K562 (cell line): ENCODE results near the gene C4A. TPM values are rescaled to one million over a fixed set of nuclear protein-coding genes. Genes with fewer than 3 reads are reported as not detected.

Experiments used
- ATAC-seq: fragments of 200-7000 bp; cut with Tn5 transposase; 3 replicates; pipeline ENCODE4 v1.9.1; 2020; ENCODE audit warnings: moderate library complexity
- BruUV-seq: library from RNA; stranded (reverse); fragments of 400-500 nt; replicated peaks from 2 replicates; lab custom pipeline; 2021; lab: Mats Ljungman, UMichigan
- CTCF ChIA-PET: fragments of 300-600 bp; formaldehyde crosslinking; extraction: SDS; loops from one replicate; lab custom pipeline; 2021; ENCODE audit warnings: low intra/inter-chr PET ratio; lab: Yijun Ruan, JAX
- POLR2A ChIA-PET: fragments of 300-600, 350-650 bp; sonication (Branson Sonifier 250); formaldehyde crosslinking; extraction: SDS; loops from one replicate; lab custom pipeline; 2021; ENCODE audit warnings: antibody characterized with exemption, inconsistent platforms; lab: Yijun Ruan, JAX
- DNase-seq, 4 experiments: peaks; one replicate each; pipeline versions ENCODE4 v3.0.0 to v3.0.0-alpha.2; 2011 to 2018; ENCODE audit warnings: low spot score in 3 of 4, mixed read lengths in 3 of 4; ENCODE audit errors: extremely low read depth in 1 of 4
- FAIRE-seq: peaks from 2 replicates; lab custom pipeline; 2011; peaks lifted over from hg19 to GRCh38; lab: Jason Lieb, UNC
- H2AFZ ChIP-seq: 2 replicates; pipeline ENCODE4 v1.6.0; 2011; ENCODE audit warnings: low read depth, low read length, control low read depth, inconsistent platforms
- H3K27ac ChIP-seq: fragments of 200-600 bp; 3 replicates; pipeline ENCODE4 v1.8.0; 2011; ENCODE audit warnings: low read depth, mild to moderate bottlenecking, control low read depth, inconsistent platforms, low read length, moderate library complexity, mixed read lengths; ENCODE audit errors: extremely low read depth
- H3K27me3 ChIP-seq, 2 experiments: fragments of 300-600 bp in 1 of 2; 2 replicates in 1 of 2; 3 replicates in 1 of 2; pipeline versions ENCODE4 v1.6.0 to v1.8.0; 2011; ENCODE audit warnings: inconsistent platforms in 2 of 2, low read length in 2 of 2, mild to moderate bottlenecking in 1 of 2, mixed read lengths in 1 of 2, moderate library complexity in 1 of 2; ENCODE audit not compliant: control insufficient read depth in 2 of 2, insufficient read depth in 2 of 2
- H3K36me3 ChIP-seq: fragments of 300-600 bp; 3 replicates; pipeline ENCODE4 v1.8.0; 2011; ENCODE audit warnings: mild to moderate bottlenecking, low read length, inconsistent platforms; ENCODE audit not compliant: control insufficient read depth, insufficient read depth
- H3K4me1 ChIP-seq, 2 experiments: fragments of 200-600 bp in 1 of 2; replicated peaks in 1 of 2; 2 replicates in 1 of 2; 3 replicates in 1 of 2; pipeline versions ENCODE4 v1.5.1 to v1.8.0; 2011; ENCODE audit warnings: inconsistent platforms in 2 of 2, low read length in 2 of 2, mild to moderate bottlenecking in 1 of 2, mixed read lengths in 1 of 2, moderate library complexity in 1 of 2; ENCODE audit not compliant: control insufficient read depth in 2 of 2, insufficient read depth in 2 of 2
- H3K4me2 ChIP-seq: 2 replicates; pipeline ENCODE4 v1.6.1; 2011; ENCODE audit warnings: low read length, control low read depth, inconsistent platforms, mixed read lengths; ENCODE audit not compliant: insufficient read depth
- H3K4me3 ChIP-seq: fragments of 200-600 bp; sonication (generic), shearing (Covaris generic); 2 replicates; pipeline ENCODE4 v1.5.1; 2016; ENCODE audit warnings: control low read depth, inconsistent platforms
- H3K79me2 ChIP-seq: fragments of 200-600 bp; 3 replicates; pipeline ENCODE4 v1.8.0; 2011; ENCODE audit warnings: low read length, inconsistent platforms; ENCODE audit not compliant: control insufficient read depth, insufficient read depth
- H3K9ac ChIP-seq, 2 experiments: 2 replicates each; pipeline versions ENCODE4 v1.6.0 to v1.6.1; 2011; ENCODE audit warnings: low read depth in 2 of 2, low read length in 2 of 2, control low read depth in 1 of 2, inconsistent platforms in 1 of 2, mild to moderate bottlenecking in 1 of 2, mixed read lengths in 1 of 2; ENCODE audit not compliant: insufficient read depth in 1 of 2
- H3K9me1 ChIP-seq: one replicate; pipeline ENCODE4 v1.6.0; 2011; ENCODE audit warnings: inconsistent platforms, mild to moderate bottlenecking, low read length, moderate library complexity; ENCODE audit not compliant: control insufficient read depth, insufficient read depth
- H3K9me3 ChIP-seq: replicated peaks from 2 replicates; pipeline ENCODE4 v1.5.1; 2011; ENCODE audit warnings: low read depth, low read length, inconsistent platforms; ENCODE audit not compliant: control insufficient read depth, insufficient read depth
- H4K20me1 ChIP-seq: replicated peaks from 2 replicates; pipeline ENCODE4 v1.6.1; 2011; ENCODE audit warnings: low read length, inconsistent platforms, mixed read lengths; ENCODE audit not compliant: control insufficient read depth, insufficient read depth
- AFF4 ChIP-seq: sonication (generic); formaldehyde crosslinking; IDR thresholded peaks from 2 replicates; pipeline ENCODE4 v1.8.0; 2023; ENCODE audit warnings: mild to moderate bottlenecking, missing genetic modification reagents
- CHCHD3 ChIP-seq: fragments of 250-450 bp; sonication (Bioruptor Pico); IDR thresholded peaks from 2 replicates; pipeline ENCODE4 v2.1.2; 2022; ENCODE audit warnings: mild to moderate bottlenecking
- NFATC3 ChIP-seq: fragments of 450-650 bp; IDR thresholded peaks from 2 replicates; pipeline ENCODE4 v1.6.1; 2017; ENCODE audit warnings: mild to moderate bottlenecking
- WHSC1 ChIP-seq: IDR thresholded peaks from one replicate; pipeline ENCODE4 v1.6.1; 2012; ENCODE audit warnings: low read length, control low read depth, inconsistent platforms
- ZFPM2 ChIP-seq: fragments of 250-450 bp; sonication (Bioruptor Pico); IDR thresholded peaks from 2 replicates; pipeline ENCODE4 v1.5.1; 2022; ENCODE audit warnings: mild to moderate bottlenecking
- WGBS: fragments of 100-300 bp; shearing (Covaris generic); methylation state at CpG from one replicate; pipeline ENCODE4 v1.1.6; 2016; ENCODE audit warnings: low coverage, mixed read lengths; ENCODE audit not compliant: insufficient coverage; ENCODE audit errors: missing lambda C conversion rate; 5-methylcytosine and 5-hydroxymethylcytosine counted together
- in situ Hi-C: fragments of 300-500 bp; cut with MboI; formaldehyde crosslinking; loops from 4 replicates; pipeline ENCODE4 v1.15.0; 2018; ENCODE audit warnings: inconsistent platforms, mixed read lengths
- intact Hi-C: fragments of 100-400 bp; cut with micrococcal nuclease; formaldehyde crosslinking; loops from 2 replicates; pipeline ENCODE4 v1.14.2; 2022
- polyA plus RNA-seq, 8 experiments: library from polyadenylated mRNA; depleted of rRNA in 4 of 8; stranded (reverse) in 5 of 8; unstranded in 3 of 8; fragments of >200 nt; fragmentation: Nextera tagmentation in 2 of 8; fragmentation: Illumina TruSeq in 1 of 8; extraction: Ambion mirVana in 2 of 8; extraction: Trizol in 1 of 8; gene quantifications; 2 replicates each; pipeline versions ENCODE4 v1.2.1 to v1.2.3, GENCODE V29; 2011 to 2014; ENCODE audit warnings: inconsistent platforms in 1 of 8, missing spikeins in 1 of 8
- total RNA-seq, 7 experiments: library from RNA; depleted of rRNA in 6 of 7; stranded (reverse); fragments of >200 nt in 6 of 7; fragmentation: Illumina TruSeq in 2 of 7; extraction: Trizol in 2 of 7; gene quantifications; 2 replicates each; pipeline versions ENCODE4 v1.2.1 to v1.2.3, GENCODE V29; 2011 to 2021; ENCODE audit warnings: low replicate concordance in 1 of 7

C4A gene
- total and polyA plus RNA-seq, 9 of the 15 experiments (the other 6 are each of a cell fraction or from before 2014, with no cell fraction given) = 0.27 to 7.6 (median 5.0) TPM

- BruUV-seq = no TSS peak
- no peaks in the 10 kb centered on the region for H3K9me3 ChIP-seq
- FAIRE-seq (no peak), ATAC-seq (no peak), DNase-seq (no peak)
- in situ Hi-C loops = no loop called here
- H3K4me1 ChIP-seq = peaks cover 20 to 33% of the 10 kb centered on the region in 2 experiments
- peaks cover 2 to 26% of the 10 kb centered on the region in 2 experiments; a peak in 3 of 5 replicates for H3K27me3 ChIP-seq
- H3K27ac ChIP-seq = no peak overlapping the region
- WGBS = 44% methylated on average over 9 of the region's 9 CpGs
- H3K4me2 ChIP-seq = no peak overlapping the region
- no peak for TF ChIP-seq ZFPM2 (CRISPR knock-in tag)
- TF ChIP-seq WHSC1 = no peak
- no peak for TF ChIP-seq CHCHD3
- TF ChIP-seq AFF4 (CRISPR knock-in tag) = no peak
- no peak for TF ChIP-seq NFATC3
- H4K20me1 ChIP-seq = no peaks in the 10 kb centered on the region
- H3K36me3 ChIP-seq = no peaks in the 10 kb centered on the region
- H2AFZ ChIP-seq = no peak overlapping the region
- intact Hi-C loops = loop anchor here (5.0 kb wide), 1 partner anchor 43 kb away; the partner anchor contains the start of gene ZBTB12
- ChIA-PET POLR2A (interaction anchor here (0.6 to 1.2 kb wide), 3 partner anchors 10 to 187 kb away, joined by 3 to 5 read pairs (median 4); partner anchors contain the start of gene DXO), CTCF (no interaction called here)
- 0 out of 4 replicates have a peak overlapping the region, but pooled peaks of 1 of the 2 experiments have one; percentile 6 for H3K9ac ChIP-seq
- H3K4me3 ChIP-seq = no peak overlapping the region
- no peaks in the 10 kb centered on the region for H3K79me2 ChIP-seq
- peaks cover 7% of the 10 kb centered on the region for H3K9me1 ChIP-seq
Observed at GRCh38 chr6:31945154-31945506, 36.7 kb upstream of the C4A start.
